Breast epithelium (tissue), 4 donors: ENCODE data around the gene GRPEL1. TPM values are rescaled to one million over a fixed set of nuclear protein-coding genes. Genes with fewer than 3 reads are reported as not detected.

Experiments used
- DNase-seq, 2 donors: peaks; one replicate each; pipeline ENCODE4 v3.0.0-alpha.2; 2019; ENCODE audit warnings: low spot score in 2 of 2
- H3K27ac ChIP-seq, 2 donors: fragments of 200-600 bp; sonication (generic) in 1 of 2; one replicate each; pipeline ENCODE4 v1.5.1; 2016 to 2019; ENCODE audit warnings: mild to moderate bottlenecking in 1 of 2
- H3K27me3 ChIP-seq, 2 donors: fragments of 200-600 bp; sonication (generic) in 1 of 2; one replicate each; pipeline versions ENCODE4 v1.5.1 to v1.6.0; 2017 to 2019; ENCODE audit warnings: control low read depth in 1 of 2, mild to moderate bottlenecking in 1 of 2
- H3K36me3 ChIP-seq: fragments of 200-600 bp; one replicate; pipeline ENCODE4 v1.5.1; 2019
- H3K4me1 ChIP-seq, 2 donors: fragments of 200-600 bp; sonication (generic); one replicate each; pipeline ENCODE4 v1.5.1; 2016 to 2019; ENCODE audit warnings: control low read depth in 1 of 2
- H3K4me3 ChIP-seq, 3 donors: fragments of 200-600 bp; sonication (generic); 1 replicate in 2 of 3; 2 replicates in 1 of 3; pipeline ENCODE4 v1.5.1; 2016 to 2019; ENCODE audit warnings: mild to moderate bottlenecking in 3 of 3, moderate library complexity in 2 of 3
- H3K9me3 ChIP-seq, 2 donors: fragments of 200-600 bp; sonication (generic) in 1 of 2; one replicate each; pipeline ENCODE4 v1.5.1; 2016 to 2019; ENCODE audit warnings: control low read depth in 1 of 2
- CTCF ChIP-seq, 3 donors: fragments of 450-650 bp; IDR thresholded peaks; one replicate each; pipeline ENCODE4 v1.5.1; 2016 to 2017; ENCODE audit warnings: antibody characterized with exemption in 3 of 3, mild to moderate bottlenecking in 3 of 3, moderate library complexity in 3 of 3
- POLR2A ChIP-seq: fragments of 450-650 bp; IDR thresholded peaks from one replicate; pipeline ENCODE4 v1.6.1; 2016; ENCODE audit warnings: antibody characterized with exemption, mild to moderate bottlenecking, moderate library complexity
- POLR2AphosphoS5 ChIP-seq, 3 donors: sonication (generic); formaldehyde crosslinking; IDR thresholded peaks; one replicate each; pipeline ENCODE4 v1.6.1; 2017; ENCODE audit warnings: antibody characterized with exemption in 3 of 3
- intact Hi-C: fragments of 100-400 bp; cut with DNase I; formaldehyde crosslinking; loops from one replicate; pipeline ENCODE4 v1.15.1; 2023; ENCODE audit warnings: low total_unique reads
- total RNA-seq, 3 donors: library from RNA; depleted of rRNA; stranded (reverse); fragments of >200 nt; gene quantifications; one replicate each; pipeline ENCODE4 v1.1.0, GENCODE V29; 2016

The GRPEL1 gene
- total RNA-seq, 3 donors from 2014 or later: 20.2 to 24.1 (median 22.6) TPM

GRCh38 chr4:7073526-7074390, 5.9 kb upstream of the GRPEL1 start:
- Histone ChIP-seq H3K9me3 (no peaks in the 10 kb centered on the region), H3K27me3 (no peaks in the 10 kb centered on the region), H3K4me3 (no peak overlapping the region), H3K4me1 (no peaks in the 10 kb centered on the region), H3K36me3 (no peaks in the 10 kb centered on the region), H3K27ac (no peak overlapping the region)
- no peak for DNase-seq
- intact Hi-C loops: loop anchor here (10.0 kb wide), 1 partner anchor 731 kb away; no protein-coding TSS in a partner anchor
- TF ChIP-seq POLR2AphosphoS5 (IDR thresholded peaks at IDR 0.05) (no peak), POLR2A (no peak), CTCF (IDR thresholded peaks at IDR 0.05) (no peak)

DNA sequence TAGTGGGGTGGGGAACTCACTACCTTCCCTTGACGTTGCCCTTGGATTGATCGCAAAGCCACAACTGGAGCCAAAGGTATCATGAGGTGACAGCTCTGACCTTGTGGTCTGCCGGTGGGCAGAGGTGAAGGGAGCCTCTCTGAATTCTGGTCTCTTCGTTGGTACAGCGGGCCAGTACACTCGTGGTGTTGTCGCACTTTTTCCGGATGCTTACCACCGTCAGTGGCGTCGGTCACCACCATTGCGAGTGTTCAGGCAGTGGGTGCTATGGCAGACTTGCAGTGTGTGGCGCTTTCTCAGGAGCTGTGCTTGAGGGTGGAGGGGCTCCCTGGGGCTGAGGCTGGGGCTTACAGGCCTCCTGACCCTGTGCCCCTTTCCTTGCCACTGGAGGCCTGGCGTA, 5.2 kb upstream of the GRPEL1 start:
- Histone ChIP-seq H3K9me3 (no peaks in the 10 kb centered on the region), H3K27me3 (no peaks in the 10 kb centered on the region), H3K27ac (no peak overlapping the region), H3K4me3 (no peak overlapping the region), H3K4me1 (no peaks in the 10 kb centered on the region), H3K36me3 (no peaks in the 10 kb centered on the region)
- intact Hi-C loops: loop anchor here (10.0 kb wide), 1 partner anchor 732 kb away; no protein-coding TSS in a partner anchor
- TF ChIP-seq POLR2A (no peak), CTCF (IDR thresholded peaks at IDR 0.05) (no peak), POLR2AphosphoS5 (IDR thresholded peaks at IDR 0.05) (no peak)
- no peak for DNase-seq

GRCh38 chr4:7070729-7071511, 3.1 kb upstream of the GRPEL1 start:
- H3K4me1 ChIP-seq: peaks cover 0 to 11% of the 10 kb centered on the region in 2 donors
- H3K4me3 ChIP-seq: no peak overlapping the region
- DNase-seq: peak; percentile 83 to 91
- H3K9me3 ChIP-seq: no peaks in the 10 kb centered on the region
- intact Hi-C loops: loop anchor here (10.0 kb wide), 1 partner anchor 734 kb away; no protein-coding TSS in a partner anchor
- H3K27me3 ChIP-seq: no peaks in the 10 kb centered on the region
- no peaks in the 10 kb centered on the region for H3K36me3 ChIP-seq
- no peak overlapping the region for H3K27ac ChIP-seq
- no peak for TF ChIP-seq POLR2A
- TF ChIP-seq POLR2AphosphoS5 (IDR thresholded peaks at IDR 0.05): peak; percentile 33 to 56 (median 34)
- TF ChIP-seq CTCF (IDR thresholded peaks at IDR 0.05): peak; percentile 96 to 99 (median 98)

DNA sequence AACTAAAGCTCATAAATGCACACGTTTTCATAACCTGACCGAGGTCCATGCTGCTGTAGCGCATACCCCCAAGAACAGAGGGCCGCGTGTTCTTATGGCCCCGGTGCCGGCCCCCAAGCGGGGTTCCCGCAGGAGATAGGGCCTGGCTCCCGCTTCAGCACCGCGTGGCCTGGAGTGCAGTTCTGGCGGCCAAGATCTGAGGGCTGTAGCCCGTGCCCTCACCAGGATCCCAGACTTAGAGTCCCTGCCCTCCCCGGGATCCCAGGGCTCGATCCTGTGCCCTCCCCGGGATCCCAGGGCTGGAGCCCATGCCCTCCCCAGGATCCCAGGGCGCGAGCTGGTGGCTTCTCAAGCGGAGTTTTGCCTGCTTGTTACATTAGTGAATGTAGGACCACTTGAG, 1.0 kb upstream of the GRPEL1 start:
- Histone ChIP-seq H3K36me3 (no peaks in the 10 kb centered on the region), H3K27me3 (no peaks in the 10 kb centered on the region), H3K4me3 (peak overlapping the region; percentile 84 to 99 (median 95)), H3K27ac (peak overlapping the region; percentile 89), H3K9me3 (no peaks in the 10 kb centered on the region), H3K4me1 (peaks cover 0 to 11% of the 10 kb centered on the region in 2 donors)
- intact Hi-C loops: no loop called here
- TF ChIP-seq POLR2AphosphoS5 (IDR thresholded peaks at IDR 0.05): no peak
- no peak for TF ChIP-seq POLR2A
- TF ChIP-seq CTCF (IDR thresholded peaks at IDR 0.05): no peak
- DNase-seq: no peak
